Testis (tissue), 2 donors: Measurements from ENCODE around the gene SMYD5.

Experiments used
- CTCF ChIP-seq, 3 experiments: fragments of 450-650 bp in 2 of 3; fragments of 200-600 bp in 1 of 3; sonication (generic) in 1 of 3; IDR thresholded peaks; one replicate each; pipeline ENCODE4 v1.5.1; 2016 to 2019; ENCODE audit warnings: antibody characterized with exemption in 3 of 3, mild to moderate bottlenecking in 2 of 3, moderate library complexity in 1 of 3
- POLR2A ChIP-seq: fragments of 450-650 bp; IDR thresholded peaks from one replicate; pipeline ENCODE4 v1.6.1; 2017; ENCODE audit warnings: antibody characterized with exemption, mild to moderate bottlenecking, moderate library complexity

- no peak for TF ChIP-seq CTCF (IDR thresholded peaks at IDR 0.05)
- no peak for TF ChIP-seq POLR2A
Observed at GRCh38 chr2:73174941-73175662, 38.9 kb upstream of the SMYD5 start.
